Activated CD8-positive, alpha-beta memory T cell treated with anti-CD3 and anti-CD28 coated beads for 4 hours (primary cell): ENCODE data around the gene BLID.

ENCODE experiments used
- DNase-seq, 2 donors: peaks; one replicate each; pipeline ENCODE4 v3.0.0-alpha.2; 2020; ENCODE audit warnings: low read depth in 2 of 2

BLID gene

GRCh38 chr11:122081073-122081472 is 34.9 kb downstream of the BLID start:
- DNase-seq = no peak

- no peak for DNase-seq
Observed at GRCh38 chr11:122077459-122077858, 38.6 kb downstream of the BLID start.

GRCh38 chr11:122076512-122077120 is 39.4 kb downstream of the BLID start:
- DNase-seq = no peak

GRCh38 chr11:122075016-122075415 is 41.0 kb downstream of the BLID start:
- no peak for DNase-seq

GRCh38 chr11:122074022-122074421 is 42.0 kb downstream of the BLID start:
- DNase-seq = no peak

GRCh38 chr11:122071709-122072202 is 44.3 kb downstream of the BLID start:
- no peak for DNase-seq

GRCh38 chr11:122069707-122070360 is 46.2 kb downstream of the BLID start:
- no peak for DNase-seq

- no peak for DNase-seq
Observed at GRCh38 chr11:122068837-122069236, 47.2 kb downstream of the BLID start.

GRCh38 chr11:122068141-122068540 is 47.9 kb downstream of the BLID start:
- no peak for DNase-seq
